CD14-positive monocyte (primary cell): ENCODE data around the gene INS. TPM values are rescaled to one million over a fixed set of nuclear protein-coding genes. Genes with fewer than 3 reads are reported as not detected.
A peak's percentile ranks its signal among the peaks of the same experiment; 100 is the strongest.

Experiments used
- DNase-seq, 3 donors: peaks; one replicate each; pipeline ENCODE4 v3.0.0-alpha.2; 2011 to 2022
- H2AFZ ChIP-seq: 2 replicates; pipeline ENCODE4 v1.6.0; 2012; ENCODE audit warnings: mild to moderate bottlenecking, low read depth, low read length, inconsistent platforms; ENCODE audit not compliant: insufficient read depth, poor library complexity, severe bottlenecking
- H3K27ac ChIP-seq, 2 donors: 1 replicate in 1 of 2; 2 replicates in 1 of 2; pipeline ENCODE4 v1.5.1; 2012 to 2013; ENCODE audit warnings: low read length in 2 of 2, control low read depth in 1 of 2, inconsistent platforms in 1 of 2, low read depth in 1 of 2, mild to moderate bottlenecking in 1 of 2
- H3K27me3 ChIP-seq, 2 donors: one replicate each; pipeline versions ENCODE4 v1.6.0 to v1.6.1; 2011 to 2013; ENCODE audit warnings: low read length in 2 of 2; ENCODE audit not compliant: control insufficient read depth in 2 of 2, insufficient read depth in 2 of 2
- H3K36me3 ChIP-seq, 2 donors: replicated peaks in 1 of 2; 1 replicate in 1 of 2; 2 replicates in 1 of 2; pipeline versions ENCODE4 v1.5.1 to v1.6.1; 2012 to 2013; ENCODE audit warnings: low read length in 2 of 2, control low read depth in 1 of 2, inconsistent platforms in 1 of 2, mild to moderate bottlenecking in 1 of 2; ENCODE audit not compliant: insufficient read depth in 2 of 2, control insufficient read depth in 1 of 2
- H3K4me1 ChIP-seq, 2 donors: 1 replicate in 1 of 2; 2 replicates in 1 of 2; pipeline versions ENCODE4 v1.5.1 to v1.6.1; 2012 to 2013; ENCODE audit warnings: low read length in 2 of 2, control low read depth in 1 of 2, inconsistent platforms in 1 of 2, mild to moderate bottlenecking in 1 of 2, moderate library complexity in 1 of 2; ENCODE audit not compliant: insufficient read depth in 2 of 2, control insufficient read depth in 1 of 2
- H3K4me2 ChIP-seq: replicated peaks from 2 replicates; pipeline ENCODE3; 2012; ENCODE audit warnings: low read length, moderate library complexity, mild to moderate bottlenecking; ENCODE audit not compliant: poor library complexity, severe bottlenecking; ENCODE audit errors: extremely low read depth
- H3K4me3 ChIP-seq, 3 experiments: fragments of 200-600 bp in 1 of 3; sonication (generic) in 1 of 3; replicated peaks in 1 of 3; 1 replicate in 2 of 3; 2 replicates in 1 of 3; pipeline ENCODE4 v1.5.1; 2011 to 2013; ENCODE audit warnings: low read length in 3 of 3, mild to moderate bottlenecking in 3 of 3, control low read depth in 2 of 3, low read depth in 2 of 3, inconsistent platforms in 1 of 3, moderate library complexity in 1 of 3
- H3K79me2 ChIP-seq: 2 replicates; pipeline ENCODE4 v1.6.0; 2012; ENCODE audit warnings: mild to moderate bottlenecking, control low read depth, inconsistent platforms, low read length, moderate library complexity; ENCODE audit not compliant: insufficient read depth
- H3K9ac ChIP-seq: 2 replicates; pipeline ENCODE4 v1.6.0; 2017; ENCODE audit warnings: low read length, mild to moderate bottlenecking; ENCODE audit not compliant: insufficient read depth, poor library complexity, severe bottlenecking
- H3K9me3 ChIP-seq, 2 donors: replicated peaks in 1 of 2; 1 replicate in 1 of 2; 2 replicates in 1 of 2; pipeline versions ENCODE4 v1.5.1 to v1.6.1; 2012 to 2013; ENCODE audit warnings: low read length in 2 of 2, control low read depth in 1 of 2; ENCODE audit not compliant: control insufficient read depth in 1 of 2, insufficient read depth in 1 of 2
- H4K20me1 ChIP-seq: 2 replicates; pipeline ENCODE4 v1.6.0; 2012; ENCODE audit warnings: mild to moderate bottlenecking, low read length, control low read depth, moderate library complexity; ENCODE audit not compliant: insufficient read depth
- H3K27ac Mint-ChIP-seq, 7 donors: one replicate each; pipeline ENCODE4 v1.8.0; 2020; ENCODE audit warnings: mild to moderate bottlenecking in 7 of 7, mixed read lengths in 7 of 7, moderate library complexity in 6 of 7, inconsistent platforms in 2 of 7
- H3K27me3 Mint-ChIP-seq, 3 donors: one replicate each; pipeline ENCODE4 v1.8.0; 2021 to 2022; ENCODE audit warnings: low read depth in 3 of 3, mild to moderate bottlenecking in 3 of 3, mixed read lengths in 3 of 3, moderate library complexity in 3 of 3, inconsistent platforms in 1 of 3
- H3K36me3 Mint-ChIP-seq, 2 donors: one replicate each; pipeline ENCODE4 v1.8.0; 2020; ENCODE audit warnings: mixed read lengths in 2 of 2, inconsistent platforms in 1 of 2, mild to moderate bottlenecking in 1 of 2
- H3K4me1 Mint-ChIP-seq: one replicate; pipeline ENCODE4 v1.8.0; 2020; ENCODE audit warnings: mild to moderate bottlenecking, mixed read lengths
- H3K4me3 Mint-ChIP-seq, 2 donors: one replicate each; pipeline ENCODE4 v1.8.0; 2020; ENCODE audit warnings: mild to moderate bottlenecking in 2 of 2, mixed read lengths in 2 of 2, moderate library complexity in 1 of 2
- H3K9me3 Mint-ChIP-seq, 7 donors: one replicate each; pipeline ENCODE4 v1.8.0; 2020 to 2022; ENCODE audit warnings: mixed read lengths in 7 of 7, mild to moderate bottlenecking in 6 of 7, moderate library complexity in 6 of 7, inconsistent platforms in 2 of 7
- CTCF ChIP-seq: fragments of 200-600 bp; IDR thresholded peaks from one replicate; pipeline ENCODE4 v1.8.0; 2022; ENCODE audit warnings: antibody characterized with exemption, mild to moderate bottlenecking
- WGBS: methylation state at CpG from one replicate; pipeline ENCODE4 v1.1.5; 2013; ENCODE audit warnings: missing lambda C conversion rate; ENCODE audit not compliant: insufficient coverage; 5-methylcytosine and 5-hydroxymethylcytosine counted together
- intact Hi-C, 2 donors: fragments of 100-400 bp; cut with micrococcal nuclease; formaldehyde crosslinking; loops; one replicate each; pipeline versions ENCODE4 v1.15.0 to v1.15.1; 2023
- polyA plus RNA-seq, 3 donors: library from polyadenylated mRNA; depleted of rRNA in 1 of 3; unstranded in 2 of 3; stranded (reverse) in 1 of 3; fragments of 300-500 nt in 2 of 3; fragments of >200 nt in 1 of 3; fragmentation: Illumina TruSeq in 2 of 3; gene quantifications; 1 replicate in 2 of 3; 2 replicates in 1 of 3; pipeline ENCODE4 v1.2.3, GENCODE V29; 2012 to 2021

INS gene
- polyA plus RNA-seq, 3 donors, result not detected

GRCh38 chr11:2189938-2190656 is 29.1 kb upstream of the INS start:
- no peak overlapping the region for H3K4me3 Mint-ChIP-seq
- 87% methylated on average over 29 of the region's 29 CpGs for WGBS
- TF ChIP-seq CTCF, result no peak

GRCh38 chr11:2188745-2189144 is 27.7 kb upstream of the INS start:
- no peaks in the 10 kb centered on the region for H3K9me3 ChIP-seq
- H3K4me2 ChIP-seq, result no peak overlapping the region
- no peak overlapping the region for H3K9ac ChIP-seq
- H2AFZ ChIP-seq, result no peak overlapping the region
- intact Hi-C loops, result no loop called here
- Mint-ChIP-seq H3K9me3 (peaks cover 0 to 3% (median 0%) of the 10 kb centered on the region in 7 donors), H3K27ac (no peak overlapping the region), H3K36me3 (no peaks in the 10 kb centered on the region), H3K27me3 (peaks cover 10 to 16% (median 13%) of the 10 kb centered on the region in 3 donors), H3K4me1 (peaks cover 18% of the 10 kb centered on the region), H3K4me3 (peak overlapping the region in 1 of 2 donors; percentile 64)
- no peak overlapping the region for H3K27ac ChIP-seq
- peaks cover 0 to 10% of the 10 kb centered on the region in 2 donors for H3K27me3 ChIP-seq
- H3K4me1 ChIP-seq, result peaks cover 22 to 37% of the 10 kb centered on the region in 2 donors
- no peak for TF ChIP-seq CTCF
- WGBS, result 92% methylated on average over 17 of the region's 19 CpGs
- H3K36me3 ChIP-seq, result no peaks in the 10 kb centered on the region
- H3K79me2 ChIP-seq, result no peaks in the 10 kb centered on the region
- no peak overlapping the region for H3K4me3 ChIP-seq
- no peak for DNase-seq
- H4K20me1 ChIP-seq, result no peaks in the 10 kb centered on the region

More at GRCh38 chr11:2189938-2190656, 29.1 kb upstream of the INS start:
- Histone ChIP-seq H3K4me1 (peaks cover 22 to 40% of the 10 kb centered on the region in 2 donors), H4K20me1 (no peaks in the 10 kb centered on the region), H3K4me3 (no peak overlapping the region), H3K27me3 (peaks cover 0 to 5% of the 10 kb centered on the region in 2 donors), H3K4me2 (peak overlapping the region; percentile 69), H3K36me3 (no peaks in the 10 kb centered on the region), H3K79me2 (no peaks in the 10 kb centered on the region), H3K9me3 (no peaks in the 10 kb centered on the region), H3K9ac (no peak overlapping the region), H2AFZ (no peak overlapping the region), H3K27ac (peak overlapping the region in 1 of 2 donors; percentile 75)
- intact Hi-C loops, result loop anchor here (10.0 kb wide), 1 partner anchor 335 kb away; no protein-coding TSS in a partner anchor
- DNase-seq, result no peak
- H3K4me1 Mint-ChIP-seq, result peaks cover 18% of the 10 kb centered on the region
- peak overlapping the region in 2 of 7 donors; percentile 82 to 90 for H3K27ac Mint-ChIP-seq
- H3K36me3 Mint-ChIP-seq, result no peaks in the 10 kb centered on the region
- peaks cover 4 to 10% (median 8%) of the 10 kb centered on the region in 3 donors for H3K27me3 Mint-ChIP-seq
- peaks cover 0 to 3% (median 0%) of the 10 kb centered on the region in 7 donors for H3K9me3 Mint-ChIP-seq
